Measurements from ENCODE around the gene CIP2A. TPM values are rescaled to one million over a fixed set of nuclear protein-coding genes. Genes with fewer than 3 reads are reported as not detected.

The CIP2A gene
- total RNA-seq, 1 donor from 2014 or later = 11.3 TPM

- no peak overlapping the region for H3K27ac Mint-ChIP-seq
- no peaks in the 10 kb centered on the region for H3K9me3 Mint-ChIP-seq
- ATAC-seq (ENCODE audit: low read depth) (peak; percentile 70), DNase-seq (no peak)
- H3K4me3 Mint-ChIP-seq = no peak overlapping the region
- intact Hi-C loops (cut with micrococcal nuclease) = no loop called here
- H3K36me3 Mint-ChIP-seq (ENCODE audit: low read depth) = no peaks in the 10 kb centered on the region
- no peak for TF ChIP-seq CTCF (IDR thresholded peaks at IDR 0.05)
- ChIA-PET POLR2A (no interaction called here), CTCF (no interaction called here)
- H3K4me1 Mint-ChIP-seq = peaks cover 11% of the 10 kb centered on the region
- H3K27me3 Mint-ChIP-seq = peaks cover 17% of the 10 kb centered on the region
Measured at GRCh38 chr3:108528459-108529252, 60.6 kb downstream of the CIP2A start.

GRCh38 chr3:108527817-108528216 lies 61.4 kb downstream of the CIP2A start:
- intact Hi-C loops (cut with micrococcal nuclease) = no loop called here
- no peak overlapping the region for H3K27ac Mint-ChIP-seq
- ChIA-PET CTCF (no interaction called here), POLR2A (no interaction called here)
- DNase-seq (no peak), ATAC-seq (ENCODE audit: low read depth) (no peak)
- H3K27me3 Mint-ChIP-seq = peaks cover 13% of the 10 kb centered on the region
- H3K36me3 Mint-ChIP-seq (ENCODE audit: low read depth) = no peaks in the 10 kb centered on the region
- no peak overlapping the region for H3K4me3 Mint-ChIP-seq
- no peaks in the 10 kb centered on the region for H3K9me3 Mint-ChIP-seq
- no peak for TF ChIP-seq CTCF (IDR thresholded peaks at IDR 0.05)
- H3K4me1 Mint-ChIP-seq = peaks cover 11% of the 10 kb centered on the region

- POLR2A ChIA-PET = no interaction called here
- ATAC-seq (ENCODE audit: low read depth) (no peak), DNase-seq (no peak)
- TF ChIP-seq CTCF (IDR thresholded peaks at IDR 0.05) = no peak
- no peaks in the 10 kb centered on the region for H3K36me3 Mint-ChIP-seq (ENCODE audit: low read depth)
- H3K4me1 Mint-ChIP-seq = peaks cover 11% of the 10 kb centered on the region
- H3K9me3 Mint-ChIP-seq = no peaks in the 10 kb centered on the region
- H3K4me3 Mint-ChIP-seq = no peak overlapping the region
- no peak overlapping the region for H3K27ac Mint-ChIP-seq
- peaks cover 7% of the 10 kb centered on the region for H3K27me3 Mint-ChIP-seq
- CTCF ChIA-PET = interaction anchor here (1.5 kb wide), 1 partner anchor 25 kb away, joined by 3 read pairs; no protein-coding TSS in a partner anchor
- intact Hi-C loops (cut with micrococcal nuclease) = no loop called here
Measured at GRCh38 chr3:108527109-108527508, 62.1 kb downstream of the CIP2A start.

GRCh38 chr3:108525971-108526370 lies 63.3 kb downstream of the CIP2A start:
- Mint-ChIP-seq H3K27me3 (peaks cover 3% of the 10 kb centered on the region), H3K36me3 (ENCODE audit: low read depth) (no peaks in the 10 kb centered on the region), H3K9me3 (no peaks in the 10 kb centered on the region), H3K27ac (no peak overlapping the region), H3K4me3 (no peak overlapping the region), H3K4me1 (peaks cover 11% of the 10 kb centered on the region)
- intact Hi-C loops (cut with micrococcal nuclease) = no loop called here
- POLR2A ChIA-PET = no interaction called here
- CTCF ChIA-PET = interaction anchor here (1.5 kb wide), 1 partner anchor 26 kb away, joined by 3 read pairs; no protein-coding TSS in a partner anchor
- no peak for ATAC-seq (ENCODE audit: low read depth)
- DNase-seq = no peak
- TF ChIP-seq CTCF (IDR thresholded peaks at IDR 0.05) = no peak

- H3K36me3 Mint-ChIP-seq (ENCODE audit: low read depth) = no peaks in the 10 kb centered on the region
- DNase-seq (no peak), ATAC-seq (ENCODE audit: low read depth) (no peak)
- TF ChIP-seq CTCF (IDR thresholded peaks at IDR 0.05) = no peak
- no peak overlapping the region for H3K27ac Mint-ChIP-seq
- peaks cover 2% of the 10 kb centered on the region for H3K27me3 Mint-ChIP-seq
- CTCF ChIA-PET = no interaction called here
- peaks cover 11% of the 10 kb centered on the region for H3K4me1 Mint-ChIP-seq
- H3K4me3 Mint-ChIP-seq = no peak overlapping the region
- no peaks in the 10 kb centered on the region for H3K9me3 Mint-ChIP-seq
- intact Hi-C loops (cut with micrococcal nuclease) = no loop called here
- POLR2A ChIA-PET = no interaction called here
Measured at GRCh38 chr3:108525256-108525655, 64.0 kb downstream of the CIP2A start.

All from activated B cell treated with CpG ODN at 0.5 μM for 24 hours (primary cell).